UCSD-AML1 (cell line): Measurements from ENCODE around the gene ZNF608.

Source experiments
- DNase-seq: peaks from one replicate; lab custom pipeline; 2025; ENCODE audit not compliant: unreplicated experiment; lab: John Stamatoyannopoulos, UW

Gene ZNF608

GRCh38 chr5:124738681-124739633 is 7.5 kb downstream of the ZNF608 start:
- DNase-seq = no peak

- DNase-seq = no peak
These were observed 8.8 kb downstream of the ZNF608 start for GRCh38 chr5:124737651-124738050.

- no peak for DNase-seq
These were observed 9.6 kb downstream of the ZNF608 start for GRCh38 chr5:124736805-124737188.

- no peak for DNase-seq
These were observed 10.2 kb downstream of the ZNF608 start for GRCh38 chr5:124736082-124736804.

- DNase-seq = no peak
These were observed 11.1 kb downstream of the ZNF608 start for GRCh38 chr5:124735169-124735858.

GRCh38 chr5:124734574-124735168 is 11.8 kb downstream of the ZNF608 start:
- DNase-seq = no peak

GRCh38 chr5:124733329-124733650 is 13.1 kb downstream of the ZNF608 start:
- no peak for DNase-seq

- no peak for DNase-seq
These were observed 13.8 kb downstream of the ZNF608 start for GRCh38 chr5:124732428-124733328.

GRCh38 chr5:124730381-124730780 is 16.1 kb downstream of the ZNF608 start:
- no peak for DNase-seq

GRCh38 chr5:124729720-124730359 is 16.6 kb downstream of the ZNF608 start:
- no peak for DNase-seq

GRCh38 chr5:124728968-124729332 is 17.5 kb downstream of the ZNF608 start:
- DNase-seq = no peak

- DNase-seq = no peak
These were observed 18.0 kb downstream of the ZNF608 start for GRCh38 chr5:124728331-124728967.

GRCh38 chr5:124726631-124727362 is 19.6 kb downstream of the ZNF608 start:
- no peak for DNase-seq

- no peak for DNase-seq
These were observed 20.7 kb downstream of the ZNF608 start for GRCh38 chr5:124725622-124726258.

- DNase-seq = no peak
These were observed 21.4 kb downstream of the ZNF608 start for GRCh38 chr5:124725040-124725434.

GRCh38 chr5:124724357-124725039 is 21.9 kb downstream of the ZNF608 start:
- DNase-seq = no peak

- no peak for DNase-seq
These were observed 25.2 kb downstream of the ZNF608 start for GRCh38 chr5:124721229-124721735.
